Subcutaneous abdominal adipose tissue (tissue), 5 donors: Measurements from ENCODE around the gene OSBPL3.
"Not testable (repeated sequence)": the region's sequence is repeated elsewhere in the genome, so short reads cannot be mapped to it uniquely, and the experiment has no call there.

Experiments used
- H3K27ac ChIP-seq: one replicate; pipeline ENCODE4 v1.7.0; 2013; ENCODE audit warnings: low read depth, mild to moderate bottlenecking, inconsistent platforms, low read length, moderate library complexity
- H3K27me3 ChIP-seq, 5 donors: one replicate each; pipeline ENCODE4 v1.7.0; 2013; ENCODE audit warnings: low read length in 5 of 5, inconsistent platforms in 1 of 5; ENCODE audit not compliant: control insufficient read depth in 5 of 5, insufficient read depth in 4 of 5
- H3K36me3 ChIP-seq, 5 donors: one replicate each; pipeline ENCODE4 v1.7.0; 2013; ENCODE audit warnings: low read length in 5 of 5; ENCODE audit not compliant: control insufficient read depth in 5 of 5, insufficient read depth in 5 of 5
- H3K4me1 ChIP-seq, 5 donors: one replicate each; pipeline ENCODE4 v1.7.0; 2013; ENCODE audit warnings: low read length in 5 of 5, mild to moderate bottlenecking in 3 of 5, moderate library complexity in 1 of 5; ENCODE audit not compliant: control insufficient read depth in 5 of 5, insufficient read depth in 5 of 5
- H3K4me3 ChIP-seq, 5 donors: one replicate each; pipeline ENCODE4 v1.7.0; 2013; ENCODE audit warnings: low read length in 5 of 5, low read depth in 1 of 5
- H3K9ac ChIP-seq, 5 donors: one replicate each; pipeline ENCODE4 v1.7.0; 2013; ENCODE audit warnings: low read length in 5 of 5, mild to moderate bottlenecking in 4 of 5, moderate library complexity in 3 of 5
- H3K9me3 ChIP-seq, 5 donors: one replicate each; pipeline ENCODE4 v1.7.0; 2013; ENCODE audit warnings: low read length in 5 of 5; ENCODE audit not compliant: control insufficient read depth in 5 of 5
- donor health status: healthy.
- donor health status: healthy.
- donor health status: healthy.
- donor health status: healthy.
- donor health status: healthy.

The OSBPL3 gene

GRCh38 chr7:24903992-24904391, 76.0 kb downstream of the OSBPL3 start:
- not testable (repeated sequence) for H3K27ac ChIP-seq, H3K36me3 ChIP-seq, H3K9ac ChIP-seq, H3K9me3 ChIP-seq, H3K4me3 ChIP-seq, H3K4me1 ChIP-seq, H3K27me3 ChIP-seq

GRCh38 chr7:24903559-24903958, 76.4 kb downstream of the OSBPL3 start:
- Histone ChIP-seq H3K4me1 (peaks cover 0 to 8% (median 3%) of the 10 kb centered on the region in 5 donors), H3K9me3 (no peaks in the 10 kb centered on the region), H3K4me3 (no peak overlapping the region), H3K27ac (no peak overlapping the region), H3K36me3 (no peaks in the 10 kb centered on the region), H3K27me3 (no peaks in the 10 kb centered on the region), H3K9ac (no peak overlapping the region)

- H3K9ac ChIP-seq, result no peak overlapping the region
- H3K4me3 ChIP-seq, result no peak overlapping the region
- no peaks in the 10 kb centered on the region for H3K36me3 ChIP-seq
- H3K27me3 ChIP-seq, result no peaks in the 10 kb centered on the region
- no peaks in the 10 kb centered on the region for H3K9me3 ChIP-seq
- H3K4me1 ChIP-seq, result peaks cover 0 to 7% (median 3%) of the 10 kb centered on the region in 5 donors
- no peak overlapping the region for H3K27ac ChIP-seq
These were observed 77.0 kb downstream of the OSBPL3 start for GRCh38 chr7:24902931-24903330.

- Histone ChIP-seq H3K4me1 (peaks cover 0 to 6% (median under 1%) of the 10 kb centered on the region in 5 donors), H3K9ac (no peak overlapping the region), H3K27me3 (no peaks in the 10 kb centered on the region), H3K9me3 (no peaks in the 10 kb centered on the region), H3K36me3 (no peaks in the 10 kb centered on the region), H3K4me3 (no peak overlapping the region), H3K27ac (no peak overlapping the region)
These were observed 77.7 kb downstream of the OSBPL3 start for GRCh38 chr7:24902276-24902675.

- Histone ChIP-seq H3K9ac (no peak overlapping the region), H3K4me3 (no peak overlapping the region), H3K27ac (no peak overlapping the region), H3K4me1 (peaks cover 0 to 4% (median 0%) of the 10 kb centered on the region in 5 donors), H3K9me3 (no peaks in the 10 kb centered on the region), H3K36me3 (no peaks in the 10 kb centered on the region), H3K27me3 (no peaks in the 10 kb centered on the region)
These were observed 80.1 kb downstream of the OSBPL3 start for GRCh38 chr7:24899905-24900304.

- no peaks in the 10 kb centered on the region for H3K9me3 ChIP-seq
- H3K27me3 ChIP-seq, result no peaks in the 10 kb centered on the region
- H3K27ac ChIP-seq, result no peak overlapping the region
- H3K4me3 ChIP-seq, result no peak overlapping the region
- no peak overlapping the region for H3K9ac ChIP-seq
- no peaks in the 10 kb centered on the region for H3K36me3 ChIP-seq
- peaks cover 0 to 4% (median 0%) of the 10 kb centered on the region in 5 donors for H3K4me1 ChIP-seq
These were observed 80.8 kb downstream of the OSBPL3 start for GRCh38 chr7:24899161-24899560.

- peaks cover 0 to 4% (median 0%) of the 10 kb centered on the region in 5 donors for H3K4me1 ChIP-seq
- no peak overlapping the region for H3K27ac ChIP-seq
- no peaks in the 10 kb centered on the region for H3K27me3 ChIP-seq
- no peak overlapping the region for H3K9ac ChIP-seq
- no peak overlapping the region for H3K4me3 ChIP-seq
- H3K9me3 ChIP-seq, result no peaks in the 10 kb centered on the region
- H3K36me3 ChIP-seq, result no peaks in the 10 kb centered on the region
These were observed 81.3 kb downstream of the OSBPL3 start for GRCh38 chr7:24898691-24899090.

- no peaks in the 10 kb centered on the region for H3K9me3 ChIP-seq
- H3K9ac ChIP-seq, result no peak overlapping the region
- no peaks in the 10 kb centered on the region for H3K36me3 ChIP-seq
- peaks cover 0 to 4% (median 0%) of the 10 kb centered on the region in 5 donors for H3K4me1 ChIP-seq
- H3K27ac ChIP-seq, result no peak overlapping the region
- H3K27me3 ChIP-seq, result no peaks in the 10 kb centered on the region
- H3K4me3 ChIP-seq, result no peak overlapping the region
These were observed 83.9 kb downstream of the OSBPL3 start for GRCh38 chr7:24896031-24896501.

- Histone ChIP-seq H3K9ac (no peak overlapping the region), H3K4me3 (no peak overlapping the region), H3K36me3 (no peaks in the 10 kb centered on the region), H3K27ac (no peak overlapping the region), H3K9me3 (no peaks in the 10 kb centered on the region), H3K27me3 (no peaks in the 10 kb centered on the region), H3K4me1 (peaks cover 0 to 4% (median 0%) of the 10 kb centered on the region in 5 donors)
These were observed 85.4 kb downstream of the OSBPL3 start for GRCh38 chr7:24894429-24895221.

- Histone ChIP-seq H3K4me1 (no peaks in the 10 kb centered on the region), H3K4me3 (no peak overlapping the region), H3K9me3 (no peaks in the 10 kb centered on the region), H3K27ac (no peak overlapping the region), H3K9ac (no peak overlapping the region), H3K27me3 (no peaks in the 10 kb centered on the region), H3K36me3 (no peaks in the 10 kb centered on the region)
These were observed 88.7 kb downstream of the OSBPL3 start for GRCh38 chr7:24891311-24891735.
